ENCODE data around the gene IGDCC3. TPM values are rescaled to one million over a fixed set of nuclear protein-coding genes. Genes with fewer than 3 reads are reported as not detected.

IGDCC3 gene
- total RNA-seq, 6 experiments from 2014 or later = not detected

GRCh38 chr15:65312400-65312916, 65.3 kb downstream of the IGDCC3 start:
- no peak for DNase-seq
- H3K4me3 Mint-ChIP-seq = no peak overlapping the region
- no peak overlapping the region for H3K27ac Mint-ChIP-seq
- no peaks in the 10 kb centered on the region for H3K36me3 Mint-ChIP-seq (ENCODE audit: low read depth)
- peaks cover 24% of the 10 kb centered on the region for H3K27me3 Mint-ChIP-seq (ENCODE audit: insufficient read depth)
- H3K4me1 Mint-ChIP-seq (ENCODE audit: low read depth) = peaks cover 16% of the 10 kb centered on the region
- TF ChIP-seq, protein P1, sequence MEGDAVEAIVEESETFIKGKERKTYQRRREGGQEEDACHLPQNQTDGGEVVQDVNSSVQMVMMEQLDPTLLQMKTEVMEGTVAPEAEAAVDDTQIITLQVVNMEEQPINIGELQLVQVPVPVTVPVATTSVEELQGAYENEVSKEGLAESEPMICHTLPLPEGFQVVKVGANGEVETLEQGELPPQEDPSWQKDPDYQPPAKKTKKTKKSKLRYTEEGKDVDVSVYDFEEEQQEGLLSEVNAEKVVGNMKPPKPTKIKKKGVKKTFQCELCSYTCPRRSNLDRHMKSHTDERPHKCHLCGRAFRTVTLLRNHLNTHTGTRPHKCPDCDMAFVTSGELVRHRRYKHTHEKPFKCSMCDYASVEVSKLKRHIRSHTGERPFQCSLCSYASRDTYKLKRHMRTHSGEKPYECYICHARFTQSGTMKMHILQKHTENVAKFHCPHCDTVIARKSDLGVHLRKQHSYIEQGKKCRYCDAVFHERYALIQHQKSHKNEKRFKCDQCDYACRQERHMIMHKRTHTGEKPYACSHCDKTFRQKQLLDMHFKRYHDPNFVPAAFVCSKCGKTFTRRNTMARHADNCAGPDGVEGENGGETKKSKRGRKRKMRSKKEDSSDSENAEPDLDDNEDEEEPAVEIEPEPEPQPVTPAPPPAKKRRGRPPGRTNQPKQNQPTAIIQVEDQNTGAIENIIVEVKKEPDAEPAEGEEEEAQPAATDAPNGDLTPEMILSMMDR (IDR thresholded peaks at IDR 0.05) = no peak
- no peaks in the 10 kb centered on the region for H3K9me3 Mint-ChIP-seq

- DNase-seq = no peak
- Mint-ChIP-seq H3K4me1 (ENCODE audit: low read depth) (peaks cover 17% of the 10 kb centered on the region), H3K27me3 (ENCODE audit: insufficient read depth) (peaks cover 22% of the 10 kb centered on the region), H3K4me3 (no peak overlapping the region), H3K36me3 (ENCODE audit: low read depth) (no peaks in the 10 kb centered on the region), H3K9me3 (no peaks in the 10 kb centered on the region), H3K27ac (no peak overlapping the region)
- TF ChIP-seq, protein P1 (IDR thresholded peaks at IDR 0.05) = no peak
Measured at GRCh38 chr15:65311760-65312159, 66.0 kb downstream of the IGDCC3 start.

- DNase-seq = no peak
- no peak overlapping the region for H3K27ac Mint-ChIP-seq
- H3K9me3 Mint-ChIP-seq = no peaks in the 10 kb centered on the region
- H3K36me3 Mint-ChIP-seq (ENCODE audit: low read depth) = no peaks in the 10 kb centered on the region
- TF ChIP-seq, protein P1 (IDR thresholded peaks at IDR 0.05) = no peak
- H3K4me1 Mint-ChIP-seq (ENCODE audit: low read depth) = peaks cover 24% of the 10 kb centered on the region
- H3K4me3 Mint-ChIP-seq = no peak overlapping the region
- H3K27me3 Mint-ChIP-seq (ENCODE audit: insufficient read depth) = peaks cover 24% of the 10 kb centered on the region
Measured at GRCh38 chr15:65310431-65311137, 67.2 kb downstream of the IGDCC3 start.

DNA sequence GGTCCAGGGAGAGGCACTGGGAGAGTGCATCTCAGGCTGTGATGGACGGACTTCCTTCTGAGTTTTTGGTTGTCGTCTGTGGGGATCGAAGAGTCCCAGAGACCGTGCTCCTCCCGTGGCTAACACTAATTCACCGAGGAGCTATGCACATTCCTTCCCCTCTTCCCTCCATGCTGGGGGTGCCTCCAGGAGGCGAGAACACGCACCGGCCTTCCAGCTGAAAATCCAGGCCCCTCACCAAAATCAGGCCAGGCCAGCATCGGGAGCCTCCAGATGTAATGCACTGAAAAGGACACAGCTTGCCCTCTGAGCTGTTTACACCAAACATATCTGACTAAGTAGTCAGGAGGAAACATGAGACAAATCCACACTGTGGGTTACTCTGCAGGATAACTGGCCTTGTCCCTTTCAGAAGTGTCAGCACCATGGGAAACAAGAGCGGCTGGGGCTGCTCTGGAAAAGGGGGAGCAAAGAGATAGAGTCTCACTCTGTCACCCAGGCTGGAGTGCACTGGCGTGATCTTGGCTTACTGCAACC, 67.9 kb downstream of the IGDCC3 start:
- no peak for DNase-seq
- no peaks in the 10 kb centered on the region for H3K9me3 Mint-ChIP-seq
- H3K27me3 Mint-ChIP-seq (ENCODE audit: insufficient read depth) = peaks cover 21% of the 10 kb centered on the region
- H3K27ac Mint-ChIP-seq = no peak overlapping the region
- no peaks in the 10 kb centered on the region for H3K36me3 Mint-ChIP-seq (ENCODE audit: low read depth)
- H3K4me3 Mint-ChIP-seq = no peak overlapping the region
- H3K4me1 Mint-ChIP-seq (ENCODE audit: low read depth) = peaks cover 24% of the 10 kb centered on the region
- TF ChIP-seq, protein P1 (IDR thresholded peaks at IDR 0.05) = no peak

DNA sequence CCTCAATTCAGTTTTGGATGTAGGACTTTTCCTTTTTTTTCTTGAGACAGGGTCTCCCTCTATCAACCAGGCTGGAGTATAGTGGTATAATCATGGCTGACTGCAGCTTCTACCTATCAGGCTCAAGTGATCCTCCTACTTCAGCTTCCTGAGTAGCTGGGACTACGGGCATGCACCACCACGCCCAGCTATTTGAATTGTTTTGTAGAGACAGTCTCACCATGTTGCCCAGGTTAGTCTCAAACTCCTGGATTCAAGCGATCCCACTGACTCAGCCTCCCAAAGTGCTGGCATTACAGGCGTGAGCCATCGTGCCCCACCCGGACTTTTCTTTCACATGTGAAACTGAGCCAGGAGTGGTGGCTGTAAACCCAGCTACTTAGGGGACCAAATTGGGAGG, 69.8 kb downstream of the IGDCC3 start:
- H3K4me1 Mint-ChIP-seq (ENCODE audit: low read depth) = peaks cover 36% of the 10 kb centered on the region
- no peaks in the 10 kb centered on the region for H3K9me3 Mint-ChIP-seq
- no peak for DNase-seq
- no peak overlapping the region for H3K27ac Mint-ChIP-seq
- H3K4me3 Mint-ChIP-seq = no peak overlapping the region
- peaks cover 21% of the 10 kb centered on the region for H3K27me3 Mint-ChIP-seq (ENCODE audit: insufficient read depth)
- TF ChIP-seq, protein P1 (IDR thresholded peaks at IDR 0.05) = no peak
- no peaks in the 10 kb centered on the region for H3K36me3 Mint-ChIP-seq (ENCODE audit: low read depth)

Measured in HFFc6 (cell line).